Measurements from ENCODE around the gene CCSER1.

GRCh38 chr4:90112715-90113114, 14.5 kb upstream of the CCSER1 start:
- TF ChIP-seq POLR2AphosphoS5 (IDR thresholded peaks at IDR 0.05) (no peak), POLR2A (IDR thresholded peaks at IDR 0.05) (no peak), CTCF (IDR thresholded peaks at IDR 0.05) (no peak), EP300 (IDR thresholded peaks at IDR 0.05) (no peak)

Data from upper lobe of left lung (tissue), 4 donors.